Common myeloid progenitor, CD34-positive (primary cell): ENCODE results near the gene PPM1F.

Experiments
- CTCF ChIA-PET: fragments of 350-600 bp; sonication (Branson Sonifier 250); formaldehyde crosslinking; loops from one replicate; lab custom pipeline; 2021; ENCODE audit warnings: antibody characterized with exemption; lab: Charles Lee
- POLR2A ChIA-PET: fragments of 350-600 bp; sonication (Branson Sonifier 250); formaldehyde crosslinking; loops from one replicate; lab custom pipeline; 2021; ENCODE audit warnings: antibody characterized with exemption; lab: Charles Lee
- DNase-seq, 3 donors: peaks; one replicate each; pipeline versions ENCODE4 v3.0.0 to v3.0.0-alpha.2; 2013
- H3K27ac ChIP-seq, 2 experiments: 1 replicate in 1 of 2; 2 replicates in 1 of 2; pipeline ENCODE4 v1.7.0; 2013; ENCODE audit warnings: inconsistent platforms in 2 of 2, low read length in 2 of 2, mild to moderate bottlenecking in 2 of 2, low read depth in 1 of 2, moderate library complexity in 1 of 2; ENCODE audit not compliant: severe bottlenecking in 2 of 2, insufficient read depth in 1 of 2, poor library complexity in 1 of 2
- H3K27me3 ChIP-seq, 5 experiments: replicated peaks in 2 of 5; 1 replicate in 3 of 5; 2 replicates in 2 of 5; pipeline versions ENCODE4 v1.6.1 to v1.7.0; 2013; ENCODE audit warnings: low read length in 4 of 5, mild to moderate bottlenecking in 2 of 5, moderate library complexity in 2 of 5, inconsistent platforms in 1 of 5; ENCODE audit not compliant: insufficient read depth in 5 of 5, control insufficient read depth in 4 of 5
- H3K36me3 ChIP-seq, 4 experiments: 1 replicate in 2 of 4; 2 replicates in 2 of 4; pipeline versions ENCODE4 v1.6.1 to v1.7.0; 2013; ENCODE audit warnings: low read length in 3 of 4, control low read depth in 1 of 4, mild to moderate bottlenecking in 1 of 4; ENCODE audit not compliant: control insufficient read depth in 4 of 4, insufficient read depth in 4 of 4
- H3K4me1 ChIP-seq, 4 experiments: 1 replicate in 3 of 4; 2 replicates in 1 of 4; pipeline versions ENCODE4 v1.6.1 to v1.7.1; 2013; ENCODE audit warnings: low read length in 3 of 4, mild to moderate bottlenecking in 3 of 4, control low read depth in 1 of 4, inconsistent platforms in 1 of 4, moderate library complexity in 1 of 4; ENCODE audit not compliant: control insufficient read depth in 4 of 4, insufficient read depth in 4 of 4; ENCODE audit errors: control extremely low read depth in 1 of 4
- H3K4me3 ChIP-seq, 7 experiments: 1 replicate in 4 of 7; 2 replicates in 3 of 7; pipeline versions ENCODE4 v1.5.1 to v1.7.0; 2013; ENCODE audit warnings: mild to moderate bottlenecking in 7 of 7, low read length in 6 of 7, moderate library complexity in 6 of 7, inconsistent platforms in 2 of 7, low read depth in 2 of 7, control low read depth in 1 of 7; ENCODE audit not compliant: insufficient read depth in 4 of 7, control insufficient read depth in 1 of 7; ENCODE audit errors: extremely low read depth in 1 of 7
- H3K9me3 ChIP-seq, 5 experiments: 1 replicate in 4 of 5; 2 replicates in 1 of 5; pipeline versions ENCODE4 v1.6.1 to v1.7.1; 2013; ENCODE audit warnings: low read length in 4 of 5, mild to moderate bottlenecking in 2 of 5, inconsistent platforms in 1 of 5, low read depth in 1 of 5, moderate library complexity in 1 of 5; ENCODE audit not compliant: control insufficient read depth in 4 of 5, insufficient read depth in 2 of 5; ENCODE audit errors: control extremely low read depth in 1 of 5
- WGBS: methylation state at CpG from one replicate; pipeline ENCODE4 v1.1.5; 2013; ENCODE audit not compliant: insufficient coverage; 5-methylcytosine and 5-hydroxymethylcytosine counted together

The PPM1F gene

DNA sequence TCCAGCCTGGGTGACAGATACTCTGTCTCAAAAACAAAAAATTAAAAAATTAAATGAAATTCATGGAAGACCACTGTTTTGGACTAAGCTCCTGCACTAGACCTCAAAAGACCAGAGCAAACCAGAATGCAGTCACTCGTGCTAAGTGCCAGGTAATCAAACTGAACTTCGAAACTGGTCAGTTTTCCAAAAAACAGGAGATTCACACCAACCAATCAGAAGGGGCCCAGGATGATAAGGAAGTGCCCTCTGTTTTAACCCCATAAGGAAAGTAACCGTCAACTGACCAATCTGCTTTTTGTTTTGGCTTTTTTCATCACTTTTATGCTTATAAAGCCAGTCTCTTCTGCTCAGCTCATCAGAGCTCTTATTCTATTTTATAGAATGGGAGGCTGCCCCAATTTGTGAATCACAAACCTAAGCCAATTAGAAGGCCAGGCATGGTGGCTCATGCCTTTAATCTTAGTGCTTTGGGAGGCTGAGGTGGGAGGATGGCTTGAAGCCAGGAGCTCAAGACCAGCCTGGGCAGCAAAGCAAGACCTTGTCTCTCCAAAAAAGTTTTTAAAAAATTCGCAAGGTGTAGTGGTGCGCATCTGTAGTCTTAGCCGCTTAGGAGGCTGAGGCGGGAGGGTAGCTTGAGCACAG is 40.1 kb upstream of the PPM1F start:
- WGBS: 97% methylated on average over 7 of the region's 7 CpGs
- DNase-seq: no peak
- Histone ChIP-seq H3K27me3 (peaks cover 0 to 7% (median 0%) of the 10 kb centered on the region in 5 experiments), H3K36me3 (no peaks in the 10 kb centered on the region), H3K4me1 (no peaks in the 10 kb centered on the region), H3K27ac (no peak overlapping the region), H3K9me3 (no peaks in the 10 kb centered on the region), H3K4me3 (no peak overlapping the region)
- ChIA-PET CTCF (interaction anchor here (1.0 to 1.4 kb wide), 2 partner anchors 10 to 13 kb away, joined by 3 to 5 read pairs; partner anchors contain the start of gene TOP3B), POLR2A (interaction anchor here (0.5 kb wide), 1 partner anchor 269 kb away, joined by 4 read pairs; no protein-coding TSS in a partner anchor)

GRCh38 chr22:21991774-21992173 is 39.1 kb upstream of the PPM1F start:
- ChIA-PET POLR2A (no interaction called here), CTCF (interaction anchor here (1.4 kb wide), 1 partner anchor 9 kb away, joined by 5 read pairs; the partner anchor contains the start of gene TOP3B)
- Histone ChIP-seq H3K9me3 (no peaks in the 10 kb centered on the region), H3K4me1 (no peaks in the 10 kb centered on the region), H3K27me3 (peaks cover 0 to 6% (median 0%) of the 10 kb centered on the region in 5 experiments), H3K27ac (no peak overlapping the region), H3K36me3 (no peaks in the 10 kb centered on the region), H3K4me3 (no peak overlapping the region)
- WGBS: 100% methylated on average over 3 of the region's 5 CpGs
- no peak for DNase-seq

DNA sequence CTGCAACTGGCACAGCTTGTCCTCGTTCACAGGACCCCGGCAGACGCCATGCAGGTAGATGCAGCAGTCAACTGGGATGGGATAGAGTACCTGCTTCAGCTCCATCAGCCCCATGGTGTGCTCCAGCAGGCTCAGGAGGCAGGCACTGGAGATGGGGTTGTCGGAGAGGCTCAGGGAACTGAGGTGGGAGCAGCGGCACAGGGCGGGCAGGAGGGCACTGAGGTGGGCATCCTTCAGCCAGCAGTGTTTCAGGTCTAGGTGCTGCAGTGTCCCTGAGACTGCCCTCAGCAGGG is 38.6 kb upstream of the PPM1F start:
- over 99% methylated on average over 6 of the region's 6 CpGs for WGBS
- no peaks in the 10 kb centered on the region for H3K9me3 ChIP-seq
- CTCF ChIA-PET: interaction anchor here (1.4 kb wide), 1 partner anchor 19 kb away, joined by 7 read pairs; no protein-coding TSS in a partner anchor
- H3K36me3 ChIP-seq: no peaks in the 10 kb centered on the region
- no peaks in the 10 kb centered on the region for H3K4me1 ChIP-seq
- H3K4me3 ChIP-seq: no peak overlapping the region
- H3K27me3 ChIP-seq: peaks cover 0 to 5% (median 0%) of the 10 kb centered on the region in 5 experiments
- POLR2A ChIA-PET: no interaction called here
- no peak overlapping the region for H3K27ac ChIP-seq
- no peak for DNase-seq

DNA sequence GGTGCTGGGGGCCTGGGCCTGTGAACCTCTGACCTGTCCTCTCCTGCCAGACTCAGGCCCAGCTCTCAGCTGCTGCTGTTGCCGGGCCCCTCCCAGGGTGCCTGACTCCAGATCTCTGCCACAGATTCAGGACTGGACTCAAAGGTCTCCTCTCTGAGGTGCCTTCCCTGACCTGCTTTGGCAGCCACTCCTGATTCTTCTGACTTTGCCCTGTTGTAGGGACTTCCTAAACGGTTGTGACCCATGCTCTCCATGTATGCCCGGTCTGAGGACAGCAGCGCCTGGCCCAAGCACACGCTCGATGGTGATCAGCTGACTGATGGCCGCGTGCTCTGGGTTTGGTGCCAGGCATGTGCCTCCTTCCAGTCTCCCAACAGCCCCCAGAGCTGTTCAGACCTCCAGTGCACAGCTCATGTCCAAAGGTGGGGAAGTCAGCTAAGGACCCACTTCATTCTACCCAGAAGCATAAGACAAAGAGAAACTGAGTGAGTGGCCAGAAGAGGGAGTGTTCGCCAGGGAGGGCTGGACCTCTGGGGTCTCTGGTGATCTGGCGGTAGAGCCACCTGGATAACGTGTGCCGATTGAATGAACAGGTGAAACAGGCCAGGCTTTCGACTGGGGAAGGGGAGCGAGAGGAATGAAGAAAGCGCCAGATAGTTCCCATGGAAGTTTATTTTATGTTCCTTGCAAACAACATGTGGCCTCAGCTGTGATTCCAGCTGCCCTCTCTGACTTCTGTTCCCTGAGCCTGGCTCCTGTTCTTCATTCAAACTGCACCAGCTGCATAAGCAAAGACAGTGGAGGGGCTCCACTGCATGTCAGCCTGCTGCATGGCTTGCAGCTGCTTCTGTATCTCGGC is 38.0 kb upstream of the PPM1F start:
- WGBS: 92% methylated on average over 16 of the region's 16 CpGs
- Histone ChIP-seq H3K27me3 (peaks cover 0 to 5% (median 0%) of the 10 kb centered on the region in 5 experiments), H3K36me3 (no peaks in the 10 kb centered on the region), H3K9me3 (no peaks in the 10 kb centered on the region), H3K4me3 (no peak overlapping the region), H3K27ac (no peak overlapping the region), H3K4me1 (no peaks in the 10 kb centered on the region)
- ChIA-PET POLR2A (no interaction called here), CTCF (interaction anchor here (1.4 kb wide), 1 partner anchor 18 kb away, joined by 7 read pairs; no protein-coding TSS in a partner anchor)
- DNase-seq: no peak

DNA sequence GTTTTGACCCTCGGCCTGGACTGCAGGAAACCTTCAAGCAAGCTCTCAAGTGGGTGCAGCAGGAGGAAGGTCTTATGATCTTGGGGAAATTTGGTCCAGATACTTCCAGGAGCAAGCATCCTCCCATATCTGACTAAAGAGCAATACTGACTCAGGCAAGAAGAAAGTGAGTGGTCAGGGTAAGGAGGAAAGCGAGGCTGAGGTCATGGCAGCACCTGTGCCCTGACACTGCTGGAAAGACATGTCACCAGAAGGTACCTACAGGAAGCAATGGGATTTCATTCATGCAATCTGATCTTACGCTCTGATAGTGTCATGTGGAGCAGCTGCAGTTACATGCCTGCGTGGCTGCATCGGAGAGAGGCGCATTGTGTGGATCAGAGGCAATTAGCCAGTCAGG is 36.4 kb upstream of the PPM1F start:
- peaks cover 0 to 5% (median 0%) of the 10 kb centered on the region in 5 experiments for H3K27me3 ChIP-seq
- H3K4me1 ChIP-seq: no peaks in the 10 kb centered on the region
- DNase-seq: no peak
- WGBS: 95% methylated on average over 6 of the region's 6 CpGs
- POLR2A ChIA-PET: no interaction called here
- CTCF ChIA-PET: no interaction called here
- no peak overlapping the region for H3K4me3 ChIP-seq
- H3K27ac ChIP-seq: no peak overlapping the region
- H3K9me3 ChIP-seq: no peaks in the 10 kb centered on the region
- H3K36me3 ChIP-seq: no peaks in the 10 kb centered on the region

- 96% methylated on average over 3 of the region's 5 CpGs for WGBS
- ChIA-PET CTCF (no interaction called here), POLR2A (no interaction called here)
- Histone ChIP-seq H3K4me1 (peaks cover 0 to 12% (median 10%) of the 10 kb centered on the region in 4 experiments), H3K36me3 (peaks cover 0 to 6% (median 0%) of the 10 kb centered on the region in 4 experiments), H3K9me3 (no peaks in the 10 kb centered on the region), H3K27me3 (peaks cover 0 to 2% (median 0%) of the 10 kb centered on the region in 5 experiments), H3K4me3 (no peak overlapping the region), H3K27ac (no peak overlapping the region)
- no peak for DNase-seq
These were observed 32.6 kb upstream of the PPM1F start for GRCh38 chr22:21985214-21985613.

DNA sequence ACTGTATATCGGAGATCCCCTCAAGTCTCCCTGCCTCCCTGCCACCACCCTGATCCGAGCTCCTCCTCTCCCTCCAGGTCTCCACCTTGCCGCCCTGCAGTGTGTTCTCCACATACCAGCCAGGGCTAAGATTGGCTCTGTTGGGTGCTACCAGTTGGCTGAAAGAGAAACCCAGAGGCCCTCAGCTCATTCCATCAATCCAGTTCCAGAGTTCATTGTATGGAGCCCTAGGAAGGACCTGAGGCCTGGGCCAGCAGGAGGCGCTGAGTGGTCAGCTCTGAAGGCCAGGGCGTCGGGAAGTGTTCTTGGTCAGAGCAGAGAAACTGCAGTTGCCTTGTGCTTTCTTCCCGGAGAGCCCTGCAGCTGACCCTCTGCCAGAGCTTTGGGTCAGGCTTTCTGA is 32.1 kb upstream of the PPM1F start:
- peaks cover 0 to 6% (median 0%) of the 10 kb centered on the region in 4 experiments for H3K36me3 ChIP-seq
- 85% methylated on average over 7 of the region's 7 CpGs for WGBS
- no peak overlapping the region for H3K27ac ChIP-seq
- peaks cover 0 to 2% (median 0%) of the 10 kb centered on the region in 5 experiments for H3K27me3 ChIP-seq
- DNase-seq: peak in 1 of 3 donors; percentile 2
- H3K4me3 ChIP-seq: no peak overlapping the region
- ChIA-PET CTCF (no interaction called here), POLR2A (no interaction called here)
- H3K4me1 ChIP-seq: peaks cover 0 to 12% (median 10%) of the 10 kb centered on the region in 4 experiments
- no peaks in the 10 kb centered on the region for H3K9me3 ChIP-seq
